Islet precursor cell (in vitro differentiated cells): ENCODE results near the gene BPIFA1.

Experiments
- DNase-seq: peaks from one replicate; pipeline ENCODE4 v3.0.0-alpha.2; 2018

BPIFA1 gene

DNA sequence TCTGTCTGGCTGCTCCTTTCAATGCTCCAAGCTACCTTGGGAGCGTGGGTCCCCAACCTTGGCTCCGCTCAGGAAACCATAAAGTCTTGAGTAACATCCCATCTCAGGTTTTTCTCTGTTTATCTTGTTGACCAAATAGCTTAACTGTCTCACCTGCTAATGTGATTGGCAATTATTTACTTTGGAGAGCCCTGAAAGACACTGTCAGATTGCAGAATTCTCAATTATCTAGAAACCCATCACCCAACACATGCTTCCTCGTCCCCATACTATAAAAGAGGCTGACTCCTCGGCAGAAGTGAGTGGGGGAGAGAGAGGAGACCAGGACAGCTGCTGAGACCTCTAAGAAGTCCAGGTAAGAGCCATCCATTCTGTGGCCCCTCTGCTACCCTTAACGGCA is at the start of gene BPIFA1:
TSS of gene BPIFA1 (plus strand) at position 301 of the 400 bp plus-strand sequence. CDS start 1,716 bp downstream, outside the sequence.
- DNase-seq, result no peak

DNA sequence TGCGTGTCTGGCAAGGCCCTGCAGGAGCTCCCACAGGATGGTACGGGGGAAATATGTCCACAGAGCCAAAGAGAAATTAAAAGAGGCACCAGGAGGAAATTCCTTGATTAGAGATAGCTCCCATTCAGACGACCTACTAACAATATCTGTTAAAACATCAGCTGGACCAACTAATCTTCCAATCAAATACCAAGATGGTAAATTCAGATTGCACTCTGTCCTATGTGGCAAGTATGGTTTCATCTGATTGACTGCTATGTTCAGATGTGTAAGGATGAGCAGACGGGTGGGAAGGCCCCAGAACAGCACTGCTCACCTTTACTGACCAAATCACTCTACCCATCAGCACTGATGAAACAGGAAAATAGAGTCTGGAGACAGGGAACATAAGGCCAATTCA is 48.3 kb upstream of the BPIFA1 start:
- no peak for DNase-seq

DNA sequence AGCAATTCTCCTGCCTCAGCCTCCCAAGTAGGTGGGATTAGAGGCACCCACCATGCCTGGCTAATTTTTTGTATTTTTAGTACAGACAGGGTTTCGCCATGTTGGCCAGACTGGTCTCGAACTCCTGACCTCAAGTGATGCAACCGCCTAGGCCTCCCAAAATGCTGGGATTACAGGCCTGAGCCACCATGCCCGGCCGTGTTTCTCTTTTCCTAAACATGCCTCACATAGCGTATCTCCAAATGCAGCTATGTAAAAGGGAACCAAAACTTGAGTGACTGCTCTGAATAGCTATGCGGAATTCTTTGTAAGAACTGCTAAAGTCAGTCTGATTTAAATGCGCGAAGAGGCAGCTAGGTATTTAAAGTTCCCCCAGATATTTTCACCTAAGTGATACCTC is 47.4 kb upstream of the BPIFA1 start:
- DNase-seq, result no peak

DNA sequence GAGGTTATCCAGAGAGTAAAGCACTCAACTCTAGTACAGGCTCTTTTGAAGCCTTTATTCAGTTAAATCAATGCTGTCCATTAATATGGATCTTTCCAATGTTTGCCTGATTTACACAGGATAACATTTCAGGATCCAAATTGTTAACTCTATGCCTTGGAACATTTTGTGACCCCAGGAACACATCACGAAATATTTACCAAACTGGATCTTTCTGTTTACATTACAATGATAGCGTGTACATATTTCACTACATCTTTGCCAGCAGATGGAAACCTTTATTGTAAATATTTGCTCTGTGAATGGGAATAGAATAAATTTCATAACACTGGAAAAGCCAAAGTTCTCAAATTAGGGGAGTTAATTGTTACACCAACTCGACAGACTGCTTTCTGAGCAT is 44.3 kb upstream of the BPIFA1 start:
- DNase-seq, result no peak

DNA sequence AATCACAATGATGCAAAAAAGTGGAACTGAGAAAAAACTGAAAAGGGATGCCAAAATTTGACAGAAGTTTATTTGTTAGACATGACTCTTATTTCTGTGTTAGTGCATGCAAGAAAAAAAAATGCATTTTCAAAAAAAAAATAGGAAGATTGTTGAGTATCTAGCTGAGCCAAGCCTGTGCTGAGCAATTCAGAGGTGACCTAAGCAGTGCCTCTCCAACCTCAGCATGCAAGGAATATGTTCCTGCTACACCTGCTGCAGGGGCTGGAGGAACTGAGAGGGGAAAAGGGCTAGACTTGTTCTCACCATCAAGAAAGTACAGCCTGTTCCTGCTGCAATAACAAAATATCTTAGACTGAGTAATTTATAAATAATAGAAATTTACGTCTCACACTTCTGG is 43.8 kb upstream of the BPIFA1 start:
- DNase-seq, result no peak

DNA sequence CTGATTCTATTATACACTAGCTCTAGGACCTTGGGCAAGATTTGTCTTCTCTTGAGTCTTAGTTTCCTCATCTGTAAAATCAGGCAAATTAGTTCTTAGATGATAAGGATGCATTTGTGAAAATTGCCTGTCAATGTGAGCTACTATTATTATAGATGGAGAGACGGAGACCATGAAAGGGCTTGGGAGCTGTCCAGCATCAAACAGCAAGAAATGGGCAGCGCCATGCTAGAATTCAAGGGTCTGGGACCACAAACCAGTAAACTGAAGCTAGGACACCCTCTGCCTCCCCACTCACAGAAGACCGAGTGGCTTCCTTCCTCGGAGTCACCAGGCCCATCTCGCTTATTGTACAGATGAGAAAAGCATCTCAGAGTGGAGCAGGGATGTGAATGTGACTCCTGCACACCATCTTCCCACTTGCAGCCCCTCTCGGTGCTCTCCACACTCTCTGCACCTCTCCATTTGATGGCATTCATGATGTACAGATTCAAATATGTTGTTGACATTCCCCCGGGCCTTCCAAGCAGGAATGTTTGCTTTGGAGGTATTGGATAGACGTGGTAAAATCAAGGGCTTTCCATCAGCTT is 42.8 kb upstream of the BPIFA1 start:
- no peak for DNase-seq

DNA sequence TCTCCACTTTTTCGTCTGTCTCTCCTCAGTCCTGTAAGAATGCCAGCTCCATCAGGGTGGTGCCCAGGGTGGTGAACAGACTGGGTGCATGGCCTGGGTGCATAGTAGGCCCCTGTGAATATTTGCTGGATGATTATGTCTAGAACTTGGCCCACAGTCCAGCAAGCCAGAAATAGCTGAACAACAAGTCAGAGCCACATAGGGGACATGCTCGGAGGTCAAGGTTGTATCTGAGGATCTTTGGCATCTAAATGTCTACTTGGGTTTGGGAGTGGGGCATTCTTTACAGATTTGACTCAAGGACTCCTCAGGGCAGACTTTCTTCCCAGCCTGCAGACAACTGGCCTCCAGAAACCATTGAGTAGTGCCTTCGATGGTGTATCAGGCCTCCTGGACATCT is 36.8 kb upstream of the BPIFA1 start:
- no peak for DNase-seq

DNA sequence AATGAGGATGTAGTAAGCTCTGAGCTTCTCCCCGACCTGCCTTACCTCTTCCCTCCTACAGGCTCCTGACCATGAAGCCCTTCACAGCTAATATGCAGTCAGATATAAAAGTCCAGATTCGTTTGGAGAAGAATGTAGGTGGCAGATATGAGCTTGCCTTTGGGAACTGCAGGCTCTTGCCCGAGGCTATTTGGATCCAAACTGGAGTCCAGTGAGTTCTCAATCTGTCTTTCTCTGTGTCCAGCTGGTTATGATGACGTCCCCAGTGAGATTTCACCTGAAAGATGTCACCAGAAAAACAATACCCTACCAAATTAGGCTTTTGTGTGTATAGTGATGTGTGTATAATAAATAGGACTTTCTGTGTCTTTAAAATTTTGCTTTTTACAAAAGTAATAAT is 33.3 kb upstream of the BPIFA1 start:
- DNase-seq, result no peak

DNA sequence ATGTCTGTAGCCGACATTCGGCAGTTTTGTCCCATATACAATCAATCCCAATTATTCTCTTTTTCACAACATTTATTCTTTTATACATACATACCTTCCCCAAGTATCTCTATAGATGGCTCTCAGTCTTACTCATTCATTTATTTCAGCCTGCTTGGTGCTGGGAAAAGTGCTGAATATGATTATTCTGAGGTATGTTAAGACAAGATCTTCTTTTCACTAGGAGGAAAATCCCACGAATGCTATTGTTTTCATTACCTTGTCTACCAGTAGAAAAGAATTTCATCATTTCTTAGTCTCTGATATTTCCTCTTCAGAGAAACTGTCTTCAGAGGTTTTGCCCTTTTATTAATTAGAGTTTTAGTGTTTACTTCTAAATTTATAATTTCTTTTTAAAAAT is 32.4 kb upstream of the BPIFA1 start:
- no peak for DNase-seq

DNA sequence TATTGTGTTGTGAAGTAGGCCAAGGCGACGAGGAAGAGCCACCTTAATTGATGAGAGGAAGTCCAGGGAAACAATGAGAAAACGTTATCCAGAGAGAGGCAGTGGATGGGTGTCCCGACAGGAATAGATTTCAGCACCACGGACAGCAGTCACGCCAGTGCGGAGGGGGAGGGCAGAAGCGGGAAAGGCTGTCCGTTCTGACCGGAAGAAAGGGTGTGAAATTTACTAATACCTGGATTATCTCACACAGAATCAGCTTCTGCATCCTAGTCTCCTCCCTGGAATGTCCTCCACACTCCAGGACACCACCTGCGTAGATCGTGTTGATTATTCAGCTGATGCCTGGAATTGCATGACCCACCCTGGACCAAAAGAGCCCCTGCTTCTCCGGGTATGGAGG is 26.0 kb upstream of the BPIFA1 start:
- peak; percentile 89 for DNase-seq

DNA sequence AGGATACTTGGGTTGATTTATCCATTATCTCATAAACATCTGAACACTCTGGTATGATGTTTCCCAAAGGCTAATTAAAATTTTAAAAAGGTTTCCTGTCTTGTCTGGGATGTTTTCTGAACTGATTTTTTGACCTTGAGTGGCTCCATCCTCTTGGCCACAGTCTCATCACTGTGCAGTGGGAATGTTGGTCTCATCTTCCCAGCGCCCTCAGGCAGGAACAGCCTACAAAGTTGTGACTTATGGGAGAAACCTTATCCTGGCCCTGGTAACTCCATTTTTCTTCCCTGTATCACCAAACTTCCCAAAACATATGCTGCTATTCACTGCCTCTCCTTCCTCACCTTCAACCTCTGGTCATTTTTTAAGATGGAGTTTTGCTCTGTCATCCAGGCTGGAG is 25.4 kb upstream of the BPIFA1 start:
- DNase-seq, result no peak

DNA sequence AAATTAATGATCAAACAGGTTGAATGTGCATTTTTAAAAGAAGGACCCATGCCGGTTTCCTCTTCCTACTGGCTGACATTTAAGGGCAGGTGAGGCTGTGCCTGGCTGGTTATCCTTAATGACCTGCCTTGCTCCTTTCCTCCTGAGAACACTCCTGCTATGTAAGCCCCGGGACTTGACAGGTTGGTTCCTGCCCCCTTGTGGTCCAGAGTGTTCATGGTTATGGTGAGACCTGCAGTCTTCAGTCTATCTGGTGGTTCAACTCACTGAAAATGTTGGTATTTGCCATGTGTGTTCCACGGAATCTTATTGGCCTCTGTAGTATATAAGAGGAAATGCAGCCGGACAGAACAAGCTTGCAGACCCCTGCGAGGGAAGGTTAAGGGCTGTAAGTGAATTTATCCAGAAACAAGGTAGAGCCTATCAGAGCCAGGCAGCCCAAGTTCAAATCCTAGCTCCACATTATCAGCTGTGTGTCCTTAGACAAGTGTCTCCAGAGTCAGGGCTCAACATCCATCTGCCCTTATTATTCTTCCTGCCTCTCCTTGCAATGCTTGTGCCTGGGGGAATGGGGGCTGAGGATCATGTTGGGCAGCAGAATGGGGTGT is 23.9 kb upstream of the BPIFA1 start:
- peak; percentile 84 for DNase-seq

DNA sequence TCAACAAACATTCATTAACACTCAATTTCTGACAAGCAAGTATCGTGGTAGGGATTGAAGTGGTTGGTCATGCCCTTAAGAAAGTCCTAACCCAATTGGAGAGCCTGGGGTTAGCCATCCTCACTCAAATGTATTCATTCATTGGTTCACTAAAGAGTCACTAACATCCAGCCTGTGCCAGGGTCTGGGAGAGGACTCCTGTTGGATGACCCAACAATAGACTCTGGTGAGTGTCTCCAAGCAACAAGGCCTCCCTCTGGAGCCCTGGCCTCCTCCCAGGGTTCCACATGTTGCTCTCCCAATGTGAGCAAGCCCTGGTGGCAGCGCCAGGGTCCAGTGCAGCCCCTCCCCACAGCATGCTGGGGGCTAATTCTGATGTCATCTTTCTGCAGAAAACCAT is 18.7 kb upstream of the BPIFA1 start, which contains the start of gene BPIFA3:
TSS of gene BPIFA3 (plus strand) at position 301 of the 400 bp plus-strand sequence. CDS start 185 bp downstream, outside the sequence.
- no peak for DNase-seq

DNA sequence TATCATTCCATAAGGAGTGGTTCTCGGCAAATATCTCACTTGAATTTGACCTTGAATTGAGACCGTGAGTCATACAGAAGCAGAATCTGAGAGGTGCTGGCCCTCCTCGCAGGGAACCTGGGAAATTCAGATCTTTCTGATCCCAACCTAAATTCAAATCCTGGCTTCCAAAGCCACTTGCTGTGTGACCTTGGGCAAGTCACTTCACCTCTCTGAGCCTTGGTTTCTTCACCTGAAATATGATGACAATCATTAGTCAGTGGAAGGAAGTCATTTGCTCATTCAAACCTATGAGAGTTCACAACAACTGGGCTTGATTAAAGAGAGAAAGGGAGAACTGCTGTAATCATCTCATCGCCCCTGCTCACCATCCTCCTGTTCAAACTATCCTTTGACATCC is 11.4 kb upstream of the BPIFA1 start:
- no peak for DNase-seq

DNA sequence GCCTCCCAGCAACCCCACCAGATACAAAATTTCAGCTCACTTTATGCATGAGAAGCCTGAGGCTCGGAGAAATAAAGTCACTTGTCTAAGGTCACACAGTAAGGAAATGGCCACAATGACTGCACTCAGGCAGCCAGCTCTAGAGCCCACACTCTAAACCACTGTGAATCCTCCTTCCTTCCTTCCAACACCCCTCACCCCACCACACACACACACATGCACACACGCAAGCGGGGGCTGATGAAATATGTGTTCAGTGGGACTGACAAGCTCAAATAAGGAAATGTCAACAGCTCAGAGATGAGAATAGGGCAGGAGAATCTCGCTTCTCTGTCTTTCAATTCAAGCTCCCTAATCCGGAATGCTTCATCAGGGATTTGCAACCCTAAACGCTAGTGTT is 6.0 kb upstream of the BPIFA1 start:
- no peak for DNase-seq

DNA sequence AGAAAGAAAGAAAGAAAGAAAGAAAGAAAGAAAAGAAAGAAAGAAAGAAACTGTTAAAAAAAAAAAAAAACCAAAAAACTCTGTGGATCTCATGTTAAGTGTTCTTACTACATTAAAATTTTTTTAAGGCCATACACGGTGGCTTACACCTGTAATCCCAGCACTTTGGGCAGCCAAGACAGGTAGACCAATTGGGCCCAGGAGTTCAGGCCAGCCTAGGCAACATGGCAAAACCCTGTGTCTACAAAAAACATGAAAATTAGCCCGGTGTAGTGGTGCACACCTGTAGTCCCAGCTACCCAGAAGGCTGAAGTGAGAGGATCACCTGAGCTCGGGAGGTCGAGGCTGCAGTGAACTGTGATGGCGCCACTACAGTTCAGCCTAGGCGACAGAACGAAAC is 4.6 kb upstream of the BPIFA1 start:
- no peak for DNase-seq

DNA sequence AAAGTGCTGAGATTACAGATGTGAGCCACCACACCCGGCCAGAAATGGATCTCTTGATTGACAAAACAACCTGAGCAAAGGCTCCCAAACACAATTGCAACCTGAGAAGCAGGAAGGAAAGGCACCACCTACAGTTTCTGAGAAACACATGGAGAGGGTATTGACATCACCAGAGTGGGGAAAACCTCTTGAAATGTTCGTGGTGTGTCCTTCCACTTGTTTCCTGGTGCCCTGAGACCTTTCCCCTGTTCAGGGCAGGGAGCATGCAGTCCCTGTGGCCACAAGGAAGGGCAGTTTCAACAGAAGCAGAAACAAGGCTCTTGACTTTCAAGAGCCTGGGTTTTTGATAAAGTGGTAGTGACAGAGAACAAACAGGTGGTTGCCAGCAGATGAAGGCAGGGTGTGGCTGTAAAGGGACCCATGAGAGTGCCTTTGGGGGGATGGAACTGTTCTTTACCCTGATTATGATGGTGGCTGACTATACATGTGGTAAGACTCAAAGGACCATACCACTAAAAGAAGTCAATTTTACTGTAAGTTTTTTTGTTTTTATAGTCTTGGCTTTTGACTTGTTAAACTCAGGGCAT is 3.2 kb upstream of the BPIFA1 start:
- no peak for DNase-seq

DNA sequence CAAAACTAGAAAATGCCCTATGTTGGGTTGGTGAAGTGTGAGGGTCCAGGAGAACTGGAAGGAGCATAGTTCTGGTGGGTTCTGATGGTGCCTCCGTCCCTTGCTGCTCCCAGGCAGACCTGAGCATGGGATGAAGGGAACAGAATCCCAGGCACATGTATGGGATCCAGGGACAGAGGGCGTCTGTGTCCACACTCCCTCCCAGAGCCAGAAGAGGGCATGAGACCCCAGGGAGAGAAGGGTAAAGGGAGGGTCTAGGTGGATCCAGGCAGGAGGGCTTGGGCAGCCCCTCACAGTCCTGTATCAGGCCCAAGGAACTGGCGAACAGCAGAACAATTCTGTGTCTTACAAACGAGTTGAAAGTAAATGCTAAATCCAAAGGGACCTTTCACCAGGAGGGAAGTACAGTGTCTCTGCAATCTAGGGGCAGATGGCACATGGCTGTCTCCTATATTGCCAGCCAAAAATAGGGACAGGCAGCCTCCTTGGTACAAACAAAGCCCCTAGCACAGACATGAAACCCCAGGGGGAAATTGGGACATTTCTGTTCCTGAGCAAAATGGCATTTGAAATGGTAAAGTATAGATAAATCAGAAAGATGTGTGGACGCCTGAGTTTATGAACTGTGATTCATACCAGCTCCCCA is 2.5 kb upstream of the BPIFA1 start:
- DNase-seq, result peak; percentile 63

DNA sequence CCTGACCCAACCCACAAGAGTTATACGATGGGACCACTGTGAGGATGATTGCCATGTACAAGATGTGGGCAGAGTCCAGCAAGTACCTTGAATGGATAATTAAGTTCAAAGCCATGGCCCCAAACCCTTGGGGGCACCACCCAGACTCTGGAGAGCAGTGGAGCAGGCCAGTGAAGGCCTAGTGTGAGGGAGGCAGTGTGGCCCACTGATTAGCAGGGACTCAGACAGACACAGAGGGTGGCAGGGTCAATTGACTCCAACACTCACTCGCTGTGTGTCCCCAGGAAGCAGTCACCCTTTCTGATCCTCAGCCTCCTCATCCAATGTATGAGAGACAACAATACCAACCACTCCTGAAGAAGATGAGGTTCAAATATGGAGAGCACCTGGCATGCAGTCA is 1.7 kb upstream of the BPIFA1 start:
- no peak for DNase-seq

DNA sequence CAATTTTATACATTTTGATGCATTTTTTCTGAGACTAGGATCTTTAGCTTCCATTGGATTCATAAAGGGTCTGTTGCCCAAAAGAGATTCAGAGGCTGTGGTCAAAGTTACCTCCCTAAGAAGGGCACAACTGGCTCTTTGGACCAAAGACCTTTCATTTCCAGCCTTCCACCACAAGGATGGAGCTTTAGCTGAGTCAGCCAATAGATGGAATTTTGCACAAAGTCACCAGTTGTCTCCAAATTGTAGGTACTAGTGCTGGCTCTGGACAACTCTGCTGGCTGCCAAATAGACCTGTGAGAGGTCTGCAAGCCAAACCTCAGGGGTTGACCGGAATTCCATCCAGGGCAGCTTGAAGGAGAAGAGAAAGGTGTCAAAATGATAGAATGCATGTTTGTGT is 555 bp downstream of the BPIFA1 start:
- DNase-seq, result no peak

DNA sequence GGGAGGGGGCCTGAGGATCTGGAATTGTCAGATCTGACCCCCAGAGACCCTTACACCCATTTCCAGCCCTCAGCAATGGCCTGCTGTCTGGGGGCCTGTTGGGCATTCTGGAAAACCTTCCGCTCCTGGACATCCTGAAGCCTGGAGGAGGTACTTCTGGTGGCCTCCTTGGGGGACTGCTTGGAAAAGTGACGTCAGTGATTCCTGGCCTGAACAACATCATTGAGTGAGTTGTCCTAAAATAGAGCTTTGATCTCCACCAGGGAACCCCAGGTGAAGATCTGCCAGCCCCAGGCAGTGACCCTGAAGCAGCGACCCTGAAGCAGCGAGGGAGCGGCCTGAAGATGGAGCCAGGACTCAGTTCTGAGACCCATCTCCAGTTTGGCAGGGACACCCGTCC is 2.2 kb downstream of the BPIFA1 start:
- DNase-seq, result no peak

DNA sequence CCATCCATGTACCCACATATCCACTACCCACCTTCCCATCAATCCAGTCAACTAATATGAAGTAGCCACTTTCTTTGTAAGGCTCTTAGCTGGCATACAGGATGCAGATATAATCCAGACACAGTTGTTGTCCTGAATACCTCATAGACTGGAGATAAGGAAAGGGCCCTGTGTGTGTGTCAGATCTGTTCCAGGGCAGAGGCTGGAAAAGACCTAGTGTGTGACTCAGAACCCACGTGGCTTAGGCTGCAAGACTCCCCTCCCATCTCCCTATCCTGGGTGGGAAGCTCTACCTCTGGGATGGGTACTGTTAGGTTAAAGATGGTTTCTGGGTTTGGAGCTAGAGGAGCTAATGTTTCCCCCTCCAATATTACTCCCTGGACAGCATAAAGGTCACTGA is 3.6 kb downstream of the BPIFA1 start:
- no peak for DNase-seq

DNA sequence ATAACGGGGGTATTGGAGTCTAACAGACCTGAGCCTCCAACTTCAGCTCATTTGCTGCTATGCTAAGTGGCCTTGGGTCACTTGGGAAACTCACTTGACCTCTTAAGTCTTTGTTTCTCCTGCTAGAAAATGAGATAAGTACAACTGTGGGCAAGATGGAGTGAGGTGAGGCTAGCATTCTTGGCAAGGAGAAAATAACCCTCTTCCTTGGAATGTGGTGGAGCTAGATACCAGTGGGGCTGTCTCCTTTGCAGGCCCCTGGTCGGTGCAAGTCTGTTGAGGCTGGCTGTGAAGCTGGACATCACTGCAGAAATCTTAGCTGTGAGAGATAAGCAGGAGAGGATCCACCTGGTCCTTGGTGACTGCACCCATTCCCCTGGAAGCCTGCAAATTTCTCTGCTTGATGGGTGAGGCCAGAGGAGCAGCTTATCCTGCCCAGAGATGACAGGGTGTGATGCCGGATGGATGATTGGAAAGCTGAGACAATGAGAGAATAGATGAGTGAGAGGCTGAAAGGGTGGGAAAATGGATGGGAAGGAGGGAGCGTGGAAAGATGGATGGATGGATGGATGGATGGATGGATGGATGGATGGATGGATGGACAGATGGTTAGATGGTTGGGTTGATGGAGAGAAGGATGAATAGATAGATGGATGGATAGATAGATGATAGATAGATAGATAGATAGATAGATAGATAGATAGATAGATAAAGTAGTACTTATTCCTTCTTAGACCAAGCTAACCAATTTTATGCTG is 4.4 kb downstream of the BPIFA1 start:
- DNase-seq, result no peak

DNA sequence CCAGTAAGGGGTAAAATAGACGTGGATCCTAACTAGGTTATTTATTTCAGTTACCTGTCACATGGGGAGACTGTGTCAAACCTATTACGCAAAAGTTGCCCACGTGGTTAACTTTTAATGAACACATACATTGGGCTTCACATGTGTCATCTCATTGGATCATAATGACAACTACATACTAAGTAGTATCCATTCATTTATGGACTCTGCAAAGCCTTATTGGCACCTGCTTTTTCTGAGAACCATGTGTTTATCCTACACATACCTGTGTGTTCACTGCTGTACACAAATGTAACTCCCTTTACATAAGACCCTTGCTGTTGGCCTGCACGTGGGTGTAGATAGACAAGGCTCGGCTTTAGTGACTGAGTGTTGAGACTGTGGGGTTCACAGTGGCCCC is 5.1 kb downstream of the BPIFA1 start:
- DNase-seq, result no peak
